ENCODE results near the gene PRKACA.

PRKACA gene

DNA sequence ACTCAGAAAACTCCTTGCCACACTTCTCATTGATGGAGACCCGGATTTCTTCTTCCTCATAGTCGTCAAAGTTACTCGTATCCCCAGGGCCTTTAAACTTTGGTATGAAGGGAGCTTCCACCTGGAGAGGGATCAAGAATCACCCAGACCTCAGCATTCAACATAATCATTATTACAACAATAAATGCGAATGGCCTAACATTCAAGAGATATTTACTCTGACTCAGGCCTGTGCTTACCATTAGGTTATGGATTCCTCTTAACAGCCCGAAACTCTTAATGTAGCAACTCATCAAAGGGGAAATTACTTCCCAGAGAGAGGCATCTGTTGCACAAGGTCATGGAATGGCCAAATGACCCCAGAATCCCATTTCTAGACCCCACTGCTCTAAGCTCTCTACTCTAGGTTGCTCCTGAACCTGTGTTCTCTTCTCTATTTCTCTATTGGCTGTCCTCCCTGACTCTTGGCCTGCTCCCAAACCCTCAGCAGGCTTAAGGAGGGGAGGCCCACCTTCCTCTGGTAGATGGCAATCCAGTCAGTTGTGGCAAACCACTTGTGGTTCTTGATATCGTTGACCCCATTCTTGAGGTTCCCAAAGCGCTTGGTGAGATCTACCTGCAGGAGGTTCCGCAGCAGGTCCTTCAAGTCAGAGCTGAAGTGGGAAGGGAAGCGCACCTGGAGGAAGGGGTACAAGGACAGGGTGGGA, 24.3 kb downstream of the PRKACA start:
- Histone ChIP-seq H3K9me3 (ENCODE audit: control insufficient read depth, insufficient read depth, low read length) (peaks cover 9% of the 10 kb centered on the region), H3K4me1 (ENCODE audit: control insufficient read depth, low read length) (peaks cover 18% of the 10 kb centered on the region), H3F3A (ENCODE audit: control insufficient read depth, insufficient read depth) (peaks cover 7% of the 10 kb centered on the region; the same call in 1 of the 2 replicates), H4K20me1 (ENCODE audit: control insufficient read depth, insufficient read depth, low read depth, low read length) (no peaks in the 10 kb centered on the region), H3K36me3 (ENCODE audit: control insufficient read depth, low read length) (peaks cover 21% of the 10 kb centered on the region), H3K79me2 (ENCODE audit: control insufficient read depth, low read length) (peaks cover 12% of the 10 kb centered on the region), H3K27me3 (ENCODE audit: control insufficient read depth, low read length) (no peaks in the 10 kb centered on the region), H3K4me3 (ENCODE audit: low read length) (no peak overlapping the region), H3K9me2 (replicated peaks; ENCODE audit: control insufficient read depth, low read length) (no peaks in the 10 kb centered on the region), H3K27ac (ENCODE audit: low read depth, low read length) (no peak overlapping the region), H3K4me2 (ENCODE audit: low read length) (no peak overlapping the region)
- TF ChIP-seq EZH2phosphoT487 (IDR thresholded peaks at IDR 0.05; ENCODE audit: borderline replicate concordance, low read length), result no peak
- TF ChIP-seq, protein P1, sequence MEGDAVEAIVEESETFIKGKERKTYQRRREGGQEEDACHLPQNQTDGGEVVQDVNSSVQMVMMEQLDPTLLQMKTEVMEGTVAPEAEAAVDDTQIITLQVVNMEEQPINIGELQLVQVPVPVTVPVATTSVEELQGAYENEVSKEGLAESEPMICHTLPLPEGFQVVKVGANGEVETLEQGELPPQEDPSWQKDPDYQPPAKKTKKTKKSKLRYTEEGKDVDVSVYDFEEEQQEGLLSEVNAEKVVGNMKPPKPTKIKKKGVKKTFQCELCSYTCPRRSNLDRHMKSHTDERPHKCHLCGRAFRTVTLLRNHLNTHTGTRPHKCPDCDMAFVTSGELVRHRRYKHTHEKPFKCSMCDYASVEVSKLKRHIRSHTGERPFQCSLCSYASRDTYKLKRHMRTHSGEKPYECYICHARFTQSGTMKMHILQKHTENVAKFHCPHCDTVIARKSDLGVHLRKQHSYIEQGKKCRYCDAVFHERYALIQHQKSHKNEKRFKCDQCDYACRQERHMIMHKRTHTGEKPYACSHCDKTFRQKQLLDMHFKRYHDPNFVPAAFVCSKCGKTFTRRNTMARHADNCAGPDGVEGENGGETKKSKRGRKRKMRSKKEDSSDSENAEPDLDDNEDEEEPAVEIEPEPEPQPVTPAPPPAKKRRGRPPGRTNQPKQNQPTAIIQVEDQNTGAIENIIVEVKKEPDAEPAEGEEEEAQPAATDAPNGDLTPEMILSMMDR (IDR thresholded peaks at IDR 0.05; ENCODE audit: low read depth, low read length, poor library complexity, severe bottlenecking), result no peak

DNA sequence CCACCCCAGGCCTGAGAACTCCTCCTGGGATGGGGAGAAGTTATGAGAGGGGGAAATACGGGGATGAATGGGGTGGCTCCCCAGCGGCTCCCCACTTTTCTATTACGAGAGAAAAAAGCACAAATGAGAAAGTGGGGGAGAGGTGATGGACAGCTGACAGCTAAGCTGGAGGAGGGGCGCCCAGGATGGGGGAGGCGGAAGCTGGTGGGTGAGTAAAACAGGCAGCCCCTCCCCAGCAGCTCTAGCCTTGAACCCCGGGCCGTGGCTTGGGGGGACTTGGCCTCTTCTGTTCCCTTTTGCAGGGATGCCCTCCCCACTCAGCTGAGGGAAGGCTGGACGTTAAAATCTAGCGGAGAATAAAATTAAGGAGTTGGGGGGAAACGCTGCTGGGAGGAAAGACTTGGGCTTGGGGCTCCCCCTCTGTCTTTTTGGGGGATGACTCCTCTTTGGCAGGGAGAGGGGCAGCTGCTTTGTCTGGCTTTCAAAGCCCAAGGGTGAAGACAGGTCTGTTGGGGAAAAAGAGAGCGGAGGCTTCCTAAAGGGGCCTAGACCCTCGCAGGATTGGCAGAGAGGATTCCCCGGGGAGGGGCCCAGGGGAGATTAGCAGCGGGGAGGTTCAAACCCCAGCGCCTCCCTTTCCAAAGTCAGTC, 25.6 kb downstream of the PRKACA start:
- H3K79me2 ChIP-seq (ENCODE audit: control insufficient read depth, low read length), result peaks cover 12% of the 10 kb centered on the region
- peak overlapping the region; percentile 72 for H3K4me2 ChIP-seq (ENCODE audit: low read length)
- H3F3A ChIP-seq (ENCODE audit: control insufficient read depth, insufficient read depth), result peaks cover 13% of the 10 kb centered on the region; the same call in 1 of the 2 replicates
- peak overlapping the region; percentile 77 for H3K27ac ChIP-seq (ENCODE audit: low read depth, low read length)
- peaks cover 9% of the 10 kb centered on the region for H3K9me3 ChIP-seq (ENCODE audit: control insufficient read depth, insufficient read depth, low read length)
- H3K9me2 ChIP-seq (replicated peaks; ENCODE audit: control insufficient read depth, low read length), result no peaks in the 10 kb centered on the region
- TF ChIP-seq, protein P1 (IDR thresholded peaks at IDR 0.05; ENCODE audit: low read depth, low read length, poor library complexity, severe bottlenecking), result peak; percentile 47
- no peak for TF ChIP-seq EZH2phosphoT487 (IDR thresholded peaks at IDR 0.05; ENCODE audit: borderline replicate concordance, low read length)
- no peaks in the 10 kb centered on the region for H4K20me1 ChIP-seq (ENCODE audit: control insufficient read depth, insufficient read depth, low read depth, low read length)
- H3K27me3 ChIP-seq (ENCODE audit: control insufficient read depth, low read length), result no peaks in the 10 kb centered on the region
- H3K4me1 ChIP-seq (ENCODE audit: control insufficient read depth, low read length), result peaks cover 18% of the 10 kb centered on the region
- H3K4me3 ChIP-seq (ENCODE audit: low read length), result peak overlapping the region; percentile 79
- H3K36me3 ChIP-seq (ENCODE audit: control insufficient read depth, low read length), result peaks cover 29% of the 10 kb centered on the region

DNA sequence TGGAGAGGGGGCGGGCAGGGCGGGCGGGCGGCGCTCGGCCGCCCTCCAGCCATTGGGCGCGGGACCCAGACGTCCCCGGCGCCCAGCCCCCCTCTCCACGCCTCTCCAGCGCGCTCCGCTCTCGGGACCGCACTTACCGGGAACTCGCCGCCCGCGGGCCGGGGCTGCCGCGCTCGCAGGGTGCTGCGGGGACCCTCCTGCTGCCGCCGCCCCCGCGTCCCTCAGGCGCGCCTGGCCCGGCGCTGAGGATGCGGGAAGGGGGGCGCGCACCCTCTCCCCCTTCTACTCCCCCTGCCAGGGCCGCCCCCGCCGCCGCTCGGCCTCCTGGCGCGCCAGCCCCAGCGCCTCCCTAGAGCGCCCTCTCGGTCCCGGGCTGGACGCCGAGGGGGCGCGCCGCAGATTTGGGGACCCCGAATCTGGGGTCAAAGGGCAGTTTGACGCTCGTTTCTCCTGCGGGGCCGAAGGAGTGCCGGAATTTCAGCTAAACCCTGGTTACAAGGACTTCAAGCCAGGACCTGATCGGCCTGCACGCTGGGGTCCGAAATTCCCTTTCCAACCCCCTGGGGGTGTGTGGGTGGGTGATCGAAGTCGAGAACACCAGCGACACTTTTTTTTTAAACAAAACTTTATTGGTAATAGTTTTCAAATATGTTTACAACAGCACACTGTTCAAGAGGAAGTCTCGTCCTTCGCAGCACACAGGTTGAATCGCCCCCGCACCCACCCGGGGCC, 26.3 kb downstream of the PRKACA start:
- no peaks in the 10 kb centered on the region for H4K20me1 ChIP-seq (ENCODE audit: control insufficient read depth, insufficient read depth, low read depth, low read length)
- peaks cover 34% of the 10 kb centered on the region for H3K36me3 ChIP-seq (ENCODE audit: control insufficient read depth, low read length)
- peak overlapping the region; percentile 77 for H3K27ac ChIP-seq (ENCODE audit: low read depth, low read length)
- peak overlapping the region; percentile 79 for H3K4me3 ChIP-seq (ENCODE audit: low read length)
- no peaks in the 10 kb centered on the region for H3K27me3 ChIP-seq (ENCODE audit: control insufficient read depth, low read length)
- H3K79me2 ChIP-seq (ENCODE audit: control insufficient read depth, low read length), result peaks cover 12% of the 10 kb centered on the region
- H3K4me2 ChIP-seq (ENCODE audit: low read length), result peak overlapping the region; percentile 72
- peaks cover 13% of the 10 kb centered on the region; the same call in 1 of the 2 replicates for H3F3A ChIP-seq (ENCODE audit: control insufficient read depth, insufficient read depth)
- peaks cover 18% of the 10 kb centered on the region for H3K4me1 ChIP-seq (ENCODE audit: control insufficient read depth, low read length)
- no peaks in the 10 kb centered on the region for H3K9me2 ChIP-seq (replicated peaks; ENCODE audit: control insufficient read depth, low read length)
- peaks cover 9% of the 10 kb centered on the region for H3K9me3 ChIP-seq (ENCODE audit: control insufficient read depth, insufficient read depth, low read length)
- TF ChIP-seq, protein P1 (IDR thresholded peaks at IDR 0.05; ENCODE audit: low read depth, low read length, poor library complexity, severe bottlenecking), result peak; percentile 76
- TF ChIP-seq EZH2phosphoT487 (IDR thresholded peaks at IDR 0.05; ENCODE audit: borderline replicate concordance, low read length), result no peak
